K562 (cell line): ENCODE results near the gene HCAR3. TPM values are rescaled to one million over a fixed set of nuclear protein-coding genes. Genes with fewer than 3 reads are reported as not detected.

Experiments used
- ATAC-seq: fragments of 200-7000 bp; cut with Tn5 transposase; 3 replicates; pipeline ENCODE4 v1.9.1; 2020; ENCODE audit warnings: moderate library complexity
- BruUV-seq: library from RNA; stranded (reverse); fragments of 400-500 nt; replicated peaks from 2 replicates; lab custom pipeline; 2021; lab: Mats Ljungman, UMichigan
- CTCF ChIA-PET: fragments of 300-600 bp; formaldehyde crosslinking; extraction: SDS; loops from one replicate; lab custom pipeline; 2021; ENCODE audit warnings: low intra/inter-chr PET ratio; lab: Yijun Ruan, JAX
- POLR2A ChIA-PET: fragments of 300-600, 350-650 bp; sonication (Branson Sonifier 250); formaldehyde crosslinking; extraction: SDS; loops from one replicate; lab custom pipeline; 2021; ENCODE audit warnings: antibody characterized with exemption, inconsistent platforms; lab: Yijun Ruan, JAX
- DNase-seq, 4 experiments: peaks; one replicate each; pipeline versions ENCODE4 v3.0.0 to v3.0.0-alpha.2; 2011 to 2018; ENCODE audit warnings: low spot score in 3 of 4, mixed read lengths in 3 of 4; ENCODE audit errors: extremely low read depth in 1 of 4
- FAIRE-seq: peaks from 2 replicates; lab custom pipeline; 2011; peaks lifted over from hg19 to GRCh38; lab: Jason Lieb, UNC
- H2AFZ ChIP-seq: 2 replicates; pipeline ENCODE4 v1.6.0; 2011; ENCODE audit warnings: low read depth, low read length, control low read depth, inconsistent platforms
- H3K27ac ChIP-seq: fragments of 200-600 bp; 3 replicates; pipeline ENCODE4 v1.8.0; 2011; ENCODE audit warnings: low read depth, mild to moderate bottlenecking, control low read depth, inconsistent platforms, low read length, moderate library complexity, mixed read lengths; ENCODE audit errors: extremely low read depth
- H3K27me3 ChIP-seq, 2 experiments: fragments of 300-600 bp in 1 of 2; 2 replicates in 1 of 2; 3 replicates in 1 of 2; pipeline versions ENCODE4 v1.6.0 to v1.8.0; 2011; ENCODE audit warnings: inconsistent platforms in 2 of 2, low read length in 2 of 2, mild to moderate bottlenecking in 1 of 2, mixed read lengths in 1 of 2, moderate library complexity in 1 of 2; ENCODE audit not compliant: control insufficient read depth in 2 of 2, insufficient read depth in 2 of 2
- H3K36me3 ChIP-seq: fragments of 300-600 bp; 3 replicates; pipeline ENCODE4 v1.8.0; 2011; ENCODE audit warnings: mild to moderate bottlenecking, low read length, inconsistent platforms; ENCODE audit not compliant: control insufficient read depth, insufficient read depth
- H3K4me1 ChIP-seq, 2 experiments: fragments of 200-600 bp in 1 of 2; replicated peaks in 1 of 2; 2 replicates in 1 of 2; 3 replicates in 1 of 2; pipeline versions ENCODE4 v1.5.1 to v1.8.0; 2011; ENCODE audit warnings: inconsistent platforms in 2 of 2, low read length in 2 of 2, mild to moderate bottlenecking in 1 of 2, mixed read lengths in 1 of 2, moderate library complexity in 1 of 2; ENCODE audit not compliant: control insufficient read depth in 2 of 2, insufficient read depth in 2 of 2
- H3K4me2 ChIP-seq: 2 replicates; pipeline ENCODE4 v1.6.1; 2011; ENCODE audit warnings: low read length, control low read depth, inconsistent platforms, mixed read lengths; ENCODE audit not compliant: insufficient read depth
- H3K4me3 ChIP-seq: fragments of 200-600 bp; sonication (generic), shearing (Covaris generic); 2 replicates; pipeline ENCODE4 v1.5.1; 2016; ENCODE audit warnings: control low read depth, inconsistent platforms
- H3K79me2 ChIP-seq: fragments of 200-600 bp; 3 replicates; pipeline ENCODE4 v1.8.0; 2011; ENCODE audit warnings: low read length, inconsistent platforms; ENCODE audit not compliant: control insufficient read depth, insufficient read depth
- H3K9ac ChIP-seq, 2 experiments: 2 replicates each; pipeline versions ENCODE4 v1.6.0 to v1.6.1; 2011; ENCODE audit warnings: low read depth in 2 of 2, low read length in 2 of 2, control low read depth in 1 of 2, inconsistent platforms in 1 of 2, mild to moderate bottlenecking in 1 of 2, mixed read lengths in 1 of 2; ENCODE audit not compliant: insufficient read depth in 1 of 2
- H3K9me1 ChIP-seq: one replicate; pipeline ENCODE4 v1.6.0; 2011; ENCODE audit warnings: inconsistent platforms, mild to moderate bottlenecking, low read length, moderate library complexity; ENCODE audit not compliant: control insufficient read depth, insufficient read depth
- H3K9me3 ChIP-seq: replicated peaks from 2 replicates; pipeline ENCODE4 v1.5.1; 2011; ENCODE audit warnings: low read depth, low read length, inconsistent platforms; ENCODE audit not compliant: control insufficient read depth, insufficient read depth
- H4K20me1 ChIP-seq: replicated peaks from 2 replicates; pipeline ENCODE4 v1.6.1; 2011; ENCODE audit warnings: low read length, inconsistent platforms, mixed read lengths; ENCODE audit not compliant: control insufficient read depth, insufficient read depth
- PHB2 ChIP-seq: fragments of 450-650 bp; IDR thresholded peaks from 2 replicates; pipeline ENCODE4 v1.6.1; 2017; ENCODE audit warnings: low read depth
- WGBS: fragments of 100-300 bp; shearing (Covaris generic); methylation state at CpG from one replicate; pipeline ENCODE4 v1.1.6; 2016; ENCODE audit warnings: low coverage, mixed read lengths; ENCODE audit not compliant: insufficient coverage; ENCODE audit errors: missing lambda C conversion rate; 5-methylcytosine and 5-hydroxymethylcytosine counted together
- in situ Hi-C: fragments of 300-500 bp; cut with MboI; formaldehyde crosslinking; loops from 4 replicates; pipeline ENCODE4 v1.15.0; 2018; ENCODE audit warnings: inconsistent platforms, mixed read lengths
- intact Hi-C: fragments of 100-400 bp; cut with micrococcal nuclease; formaldehyde crosslinking; loops from 2 replicates; pipeline ENCODE4 v1.14.2; 2022
- polyA plus RNA-seq, 8 experiments: library from polyadenylated mRNA; depleted of rRNA in 4 of 8; stranded (reverse) in 5 of 8; unstranded in 3 of 8; fragments of >200 nt; fragmentation: Nextera tagmentation in 2 of 8; fragmentation: Illumina TruSeq in 1 of 8; extraction: Ambion mirVana in 2 of 8; extraction: Trizol in 1 of 8; gene quantifications; 2 replicates each; pipeline versions ENCODE4 v1.2.1 to v1.2.3, GENCODE V29; 2011 to 2014; ENCODE audit warnings: inconsistent platforms in 1 of 8, missing spikeins in 1 of 8
- small RNA-seq: library from RNA; depleted of rRNA; stranded (forward); fragments of <200 nt; gene quantifications from one replicate; pipeline ENCODE3, GENCODE V24; 2014
- total RNA-seq, 7 experiments: library from RNA; depleted of rRNA in 6 of 7; stranded (reverse); fragments of >200 nt in 6 of 7; fragmentation: Illumina TruSeq in 2 of 7; extraction: Trizol in 2 of 7; gene quantifications; 2 replicates each; pipeline versions ENCODE4 v1.2.1 to v1.2.3, GENCODE V29; 2011 to 2021; ENCODE audit warnings: low replicate concordance in 1 of 7
- TF ChIP-seq, protein P1 (sequence below): fragments of 450-650 bp; IDR thresholded peaks from 2 replicates; pipeline ENCODE4 v1.6.1; 2014; ENCODE audit warnings: low read depth, mild to moderate bottlenecking, moderate library complexity, borderline replicate concordance
- TF ChIP-seq, protein P2 (sequence below): IDR thresholded peaks from 2 replicates; pipeline ENCODE4 v1.6.1; 2016; ENCODE audit warnings: missing genetic modification characterization, missing compliant biosample characterization

HCAR3 gene
- total and polyA plus RNA-seq, 9 of the 15 experiments (the other 6 are each of a cell fraction or from before 2014, with no cell fraction given) = not detected

DNA sequence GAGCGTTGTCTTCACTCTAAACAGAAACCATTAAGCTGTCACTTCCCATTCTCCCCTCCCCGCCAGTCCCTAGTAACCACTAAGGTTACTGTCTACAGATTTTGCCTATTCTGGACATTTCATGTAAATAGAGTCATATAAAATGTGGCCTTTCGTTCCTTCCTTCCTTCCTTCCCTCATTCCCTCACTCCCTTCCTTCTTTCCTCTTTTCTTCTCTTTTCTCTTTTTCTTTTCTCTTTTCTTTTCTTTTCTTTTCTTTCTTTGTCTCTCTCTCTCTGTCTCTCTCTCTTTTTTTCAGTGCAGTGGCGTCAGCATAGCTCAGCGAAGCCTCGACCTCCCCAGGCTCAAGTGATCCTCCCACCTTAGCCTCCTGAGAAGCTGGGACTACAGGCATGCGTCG lies 51.3 kb downstream of the HCAR3 start:
- intact Hi-C loops (no loop called here), in situ Hi-C loops (no loop called here)
- no peaks in the 10 kb centered on the region for H3K36me3 ChIP-seq
- no TSS peak for BruUV-seq
- FAIRE-seq = no peak
- no peak overlapping the region for H3K4me3 ChIP-seq
- no peak overlapping the region for H3K9ac ChIP-seq
- no peaks in the 10 kb centered on the region for H3K9me3 ChIP-seq
- ATAC-seq = no peak
- TF ChIP-seq, protein P1, sequence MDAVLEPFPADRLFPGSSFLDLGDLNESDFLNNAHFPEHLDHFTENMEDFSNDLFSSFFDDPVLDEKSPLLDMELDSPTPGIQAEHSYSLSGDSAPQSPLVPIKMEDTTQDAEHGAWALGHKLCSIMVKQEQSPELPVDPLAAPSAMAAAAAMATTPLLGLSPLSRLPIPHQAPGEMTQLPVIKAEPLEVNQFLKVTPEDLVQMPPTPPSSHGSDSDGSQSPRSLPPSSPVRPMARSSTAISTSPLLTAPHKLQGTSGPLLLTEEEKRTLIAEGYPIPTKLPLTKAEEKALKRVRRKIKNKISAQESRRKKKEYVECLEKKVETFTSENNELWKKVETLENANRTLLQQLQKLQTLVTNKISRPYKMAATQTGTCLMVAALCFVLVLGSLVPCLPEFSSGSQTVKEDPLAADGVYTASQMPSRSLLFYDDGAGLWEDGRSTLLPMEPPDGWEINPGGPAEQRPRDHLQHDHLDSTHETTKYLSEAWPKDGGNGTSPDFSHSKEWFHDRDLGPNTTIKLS = no peak
- TF ChIP-seq PHB2 = 0 out of 2 replicates have a peak, but pooled peaks have one; percentile 40
- TF ChIP-seq, protein P2, sequence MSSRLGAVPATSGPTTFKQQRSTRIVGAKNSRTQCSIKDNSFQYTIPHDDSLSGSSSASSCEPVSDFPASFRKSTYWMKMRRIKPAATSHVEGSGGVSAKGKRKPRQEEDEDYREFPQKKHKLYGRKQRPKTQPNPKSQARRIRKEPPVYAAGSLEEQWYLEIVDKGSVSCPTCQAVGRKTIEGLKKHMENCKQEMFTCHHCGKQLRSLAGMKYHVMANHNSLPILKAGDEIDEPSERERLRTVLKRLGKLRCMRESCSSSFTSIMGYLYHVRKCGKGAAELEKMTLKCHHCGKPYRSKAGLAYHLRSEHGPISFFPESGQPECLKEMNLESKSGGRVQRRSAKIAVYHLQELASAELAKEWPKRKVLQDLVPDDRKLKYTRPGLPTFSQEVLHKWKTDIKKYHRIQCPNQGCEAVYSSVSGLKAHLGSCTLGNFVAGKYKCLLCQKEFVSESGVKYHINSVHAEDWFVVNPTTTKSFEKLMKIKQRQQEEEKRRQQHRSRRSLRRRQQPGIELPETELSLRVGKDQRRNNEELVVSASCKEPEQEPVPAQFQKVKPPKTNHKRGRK (tag) = peak; percentile 90
- no peaks in the 10 kb centered on the region for H3K79me2 ChIP-seq
- no peaks in the 10 kb centered on the region for H4K20me1 ChIP-seq
- ChIA-PET POLR2A (interaction anchor here (0.6 kb wide), 2 partner anchors 8 to 716 kb away, joined by 3 read pairs; no protein-coding TSS in a partner anchor), CTCF (no interaction called here)
- H3K9me1 ChIP-seq = no peaks in the 10 kb centered on the region
- H3K4me1 ChIP-seq = no peaks in the 10 kb centered on the region; a peak in 1 of 5 replicates
- peaks cover 0 to 8% of the 10 kb centered on the region in 2 experiments; a peak in 1 of 5 replicates for H3K27me3 ChIP-seq
- WGBS = 9% methylated on average over 6 of the region's 8 CpGs
- DNase-seq = no peak
- no peak overlapping the region for H3K4me2 ChIP-seq
- peak overlapping the region; percentile 33; the same call in 1 of the 2 replicates for H2AFZ ChIP-seq
- H3K27ac ChIP-seq = no peak overlapping the region

Small RNAs within 50 kb of the gene (small RNA-seq; reads per million reads assigned to genes)
- gene AC026333.2 = not detected

Other genes with a start within 250 kb of the HCAR3 start
Only the 7 nearest of the 10 such genes appear.
- 62.7 and 69.9 TPM in 2 replicates for gene KNTC1, start 189.6 kb downstream of the HCAR3 start, total RNA-seq (2014; rRNA removed)
- gene KNTC1, start 189.6 kb downstream of the HCAR3 start, total RNA-seq (2014; rRNA removed; fragmentation: Illumina TruSeq; extraction: Trizol) = 134 and 135 TPM in 2 replicates
- gene KNTC1, start 189.6 kb downstream of the HCAR3 start, total RNA-seq (2015; rRNA removed; fragmentation: Illumina TruSeq; extraction: Trizol) = 110 and 120 TPM in 2 replicates
- 82.3 and 83.1 TPM in 2 replicates for gene KNTC1, start 189.6 kb downstream of the HCAR3 start, total RNA-seq (2021)
- gene KNTC1, start 189.6 kb downstream of the HCAR3 start, polyA plus RNA-seq (2011; rRNA removed) = 130 and 146 TPM in 2 replicates
- gene KNTC1, start 189.6 kb downstream of the HCAR3 start, polyA plus RNA-seq (2014; fragmentation: Illumina TruSeq; extraction: Trizol) = 74.1 and 99.6 TPM in 2 replicates
- 10 to 100 TPM; 38.9 to 57.8 TPM for gene KNTC1, start 189.6 kb downstream of the HCAR3 start, polyA plus RNA-seq (2014; fragmentation: Nextera tagmentation; extraction: Ambion mirVana)
- gene KNTC1, start 189.6 kb downstream of the HCAR3 start, polyA plus RNA-seq (2014; rRNA removed) = 102 and 103 TPM in 2 replicates
- not detected in 2 replicates for gene HCAR2, start 13.5 kb downstream of the HCAR3 start, total RNA-seq (2014; rRNA removed)
- not detected in 2 replicates for gene HCAR2, start 13.5 kb downstream of the HCAR3 start, total RNA-seq (2014; rRNA removed; fragmentation: Illumina TruSeq; extraction: Trizol)
- not detected in 2 replicates for gene HCAR2, start 13.5 kb downstream of the HCAR3 start, total RNA-seq (2015; rRNA removed; fragmentation: Illumina TruSeq; extraction: Trizol)
- not detected in 2 replicates for gene HCAR2, start 13.5 kb downstream of the HCAR3 start, total RNA-seq (2021)
- not detected in 2 replicates for gene HCAR2, start 13.5 kb downstream of the HCAR3 start, polyA plus RNA-seq (2011; rRNA removed)
- gene HCAR2, start 13.5 kb downstream of the HCAR3 start, polyA plus RNA-seq (2014; fragmentation: Illumina TruSeq; extraction: Trizol) = not detected in 2 replicates
- not detected for gene HCAR2, start 13.5 kb downstream of the HCAR3 start, polyA plus RNA-seq (2014; fragmentation: Nextera tagmentation; extraction: Ambion mirVana)
- not detected in 2 replicates for gene HCAR2, start 13.5 kb downstream of the HCAR3 start, polyA plus RNA-seq (2014; rRNA removed)
- not detected in 2 replicates for gene HCAR1, start 14.0 kb upstream of the HCAR3 start, total RNA-seq (2014; rRNA removed)
- not detected in 2 replicates for gene HCAR1, start 14.0 kb upstream of the HCAR3 start, total RNA-seq (2014; rRNA removed; fragmentation: Illumina TruSeq; extraction: Trizol)
- gene HCAR1, start 14.0 kb upstream of the HCAR3 start, total RNA-seq (2015; rRNA removed; fragmentation: Illumina TruSeq; extraction: Trizol) = not detected in 2 replicates
- gene HCAR1, start 14.0 kb upstream of the HCAR3 start, total RNA-seq (2021) = not detected in 2 replicates
- not detected in 2 replicates for gene HCAR1, start 14.0 kb upstream of the HCAR3 start, polyA plus RNA-seq (2011; rRNA removed)
- not detected in 2 replicates for gene HCAR1, start 14.0 kb upstream of the HCAR3 start, polyA plus RNA-seq (2014; fragmentation: Illumina TruSeq; extraction: Trizol)
- not detected for gene HCAR1, start 14.0 kb upstream of the HCAR3 start, polyA plus RNA-seq (2014; fragmentation: Nextera tagmentation; extraction: Ambion mirVana)
- not detected in 2 replicates for gene HCAR1, start 14.0 kb upstream of the HCAR3 start, polyA plus RNA-seq (2014; rRNA removed)
- gene DENR, start 36.0 kb upstream of the HCAR3 start, total RNA-seq (2014; rRNA removed) = 46.5 and 54.7 TPM in 2 replicates
- 71.1 and 83.0 TPM in 2 replicates for gene DENR, start 36.0 kb upstream of the HCAR3 start, total RNA-seq (2014; rRNA removed; fragmentation: Illumina TruSeq; extraction: Trizol)
- gene DENR, start 36.0 kb upstream of the HCAR3 start, total RNA-seq (2015; rRNA removed; fragmentation: Illumina TruSeq; extraction: Trizol) = 64.1 and 70.7 TPM in 2 replicates
- gene DENR, start 36.0 kb upstream of the HCAR3 start, total RNA-seq (2021) = 54.7 and 59.4 TPM in 2 replicates
- 35.5 and 54.6 TPM in 2 replicates for gene DENR, start 36.0 kb upstream of the HCAR3 start, polyA plus RNA-seq (2011; rRNA removed)
- gene DENR, start 36.0 kb upstream of the HCAR3 start, polyA plus RNA-seq (2014; fragmentation: Illumina TruSeq; extraction: Trizol) = 73.4 and 77.4 TPM in 2 replicates
- 10 to 100 TPM; 32.5 to 40.1 TPM for gene DENR, start 36.0 kb upstream of the HCAR3 start, polyA plus RNA-seq (2014; fragmentation: Nextera tagmentation; extraction: Ambion mirVana)
- 62.6 and 70.1 TPM in 2 replicates for gene DENR, start 36.0 kb upstream of the HCAR3 start, polyA plus RNA-seq (2014; rRNA removed)
- 0.49 and 1.0 TPM in 2 replicates for gene CCDC62, start 57.8 kb upstream of the HCAR3 start, total RNA-seq (2014; rRNA removed)
- gene CCDC62, start 57.8 kb upstream of the HCAR3 start, total RNA-seq (2014; rRNA removed; fragmentation: Illumina TruSeq; extraction: Trizol) = 1.4 and 1.6 TPM in 2 replicates
- 1.1 and 1.4 TPM in 2 replicates for gene CCDC62, start 57.8 kb upstream of the HCAR3 start, total RNA-seq (2015; rRNA removed; fragmentation: Illumina TruSeq; extraction: Trizol)
- gene CCDC62, start 57.8 kb upstream of the HCAR3 start, total RNA-seq (2021) = 0.74 and 0.75 TPM in 2 replicates
- gene CCDC62, start 57.8 kb upstream of the HCAR3 start, polyA plus RNA-seq (2011; rRNA removed) = 0.78 and 0.91 TPM in 2 replicates
- 0.33 and 0.65 TPM in 2 replicates for gene CCDC62, start 57.8 kb upstream of the HCAR3 start, polyA plus RNA-seq (2014; fragmentation: Illumina TruSeq; extraction: Trizol)
- gene CCDC62, start 57.8 kb upstream of the HCAR3 start, polyA plus RNA-seq (2014; fragmentation: Nextera tagmentation; extraction: Ambion mirVana) = under 1 TPM; 0.03 to 0.25 TPM
- gene CCDC62, start 57.8 kb upstream of the HCAR3 start, polyA plus RNA-seq (2014; rRNA removed) = 0.38 and 0.94 TPM in 2 replicates
- 29.2 and 30.4 TPM in 2 replicates for gene HIP1R, start 118.6 kb upstream of the HCAR3 start, total RNA-seq (2014; rRNA removed)
- gene HIP1R, start 118.6 kb upstream of the HCAR3 start, total RNA-seq (2014; rRNA removed; fragmentation: Illumina TruSeq; extraction: Trizol) = 6.4 and 8.6 TPM in 2 replicates
- gene HIP1R, start 118.6 kb upstream of the HCAR3 start, total RNA-seq (2015; rRNA removed; fragmentation: Illumina TruSeq; extraction: Trizol) = 12.0 and 13.2 TPM in 2 replicates
- gene HIP1R, start 118.6 kb upstream of the HCAR3 start, total RNA-seq (2021) = 27.8 and 31.0 TPM in 2 replicates
- gene HIP1R, start 118.6 kb upstream of the HCAR3 start, polyA plus RNA-seq (2011; rRNA removed) = 14.2 and 17.2 TPM in 2 replicates
- 21.7 and 33.6 TPM in 2 replicates for gene HIP1R, start 118.6 kb upstream of the HCAR3 start, polyA plus RNA-seq (2014; fragmentation: Illumina TruSeq; extraction: Trizol)
- gene HIP1R, start 118.6 kb upstream of the HCAR3 start, polyA plus RNA-seq (2014; fragmentation: Nextera tagmentation; extraction: Ambion mirVana) = under 1 TPM; 0.15 to 0.45 TPM
- gene HIP1R, start 118.6 kb upstream of the HCAR3 start, polyA plus RNA-seq (2014; rRNA removed) = 27.0 and 29.1 TPM in 2 replicates
- 27.9 and 34.1 TPM in 2 replicates for gene VPS37B, start 179.3 kb upstream of the HCAR3 start, total RNA-seq (2014; rRNA removed)
- 9.5 and 12.3 TPM in 2 replicates for gene VPS37B, start 179.3 kb upstream of the HCAR3 start, total RNA-seq (2014; rRNA removed; fragmentation: Illumina TruSeq; extraction: Trizol)
- 18.1 and 18.5 TPM in 2 replicates for gene VPS37B, start 179.3 kb upstream of the HCAR3 start, total RNA-seq (2015; rRNA removed; fragmentation: Illumina TruSeq; extraction: Trizol)
- gene VPS37B, start 179.3 kb upstream of the HCAR3 start, total RNA-seq (2021) = 35.8 and 37.4 TPM in 2 replicates
- gene VPS37B, start 179.3 kb upstream of the HCAR3 start, polyA plus RNA-seq (2011; rRNA removed) = 13.8 TPM in 2 replicates
- gene VPS37B, start 179.3 kb upstream of the HCAR3 start, polyA plus RNA-seq (2014; fragmentation: Illumina TruSeq; extraction: Trizol) = 17.9 and 24.0 TPM in 2 replicates
- under 1 TPM; 0.28 to 0.34 TPM for gene VPS37B, start 179.3 kb upstream of the HCAR3 start, polyA plus RNA-seq (2014; fragmentation: Nextera tagmentation; extraction: Ambion mirVana)
- gene VPS37B, start 179.3 kb upstream of the HCAR3 start, polyA plus RNA-seq (2014; rRNA removed) = 24.7 and 33.3 TPM in 2 replicates